Suppressor macrophage treated with lipopolysaccharide for 1 hour (primary cell): ENCODE data around the gene ASTN2.
A peak's percentile ranks its signal among the peaks of the same experiment; 100 is the strongest.
"Not testable (repeated sequence)": the region's sequence is repeated elsewhere in the genome, so short reads cannot be mapped to it uniquely, and the experiment has no call there.

Experiments used
- DNase-seq, 3 donors: peaks; one replicate each; pipeline ENCODE4 v3.0.0-alpha.2; 2020 to 2022

ASTN2 gene

DNA sequence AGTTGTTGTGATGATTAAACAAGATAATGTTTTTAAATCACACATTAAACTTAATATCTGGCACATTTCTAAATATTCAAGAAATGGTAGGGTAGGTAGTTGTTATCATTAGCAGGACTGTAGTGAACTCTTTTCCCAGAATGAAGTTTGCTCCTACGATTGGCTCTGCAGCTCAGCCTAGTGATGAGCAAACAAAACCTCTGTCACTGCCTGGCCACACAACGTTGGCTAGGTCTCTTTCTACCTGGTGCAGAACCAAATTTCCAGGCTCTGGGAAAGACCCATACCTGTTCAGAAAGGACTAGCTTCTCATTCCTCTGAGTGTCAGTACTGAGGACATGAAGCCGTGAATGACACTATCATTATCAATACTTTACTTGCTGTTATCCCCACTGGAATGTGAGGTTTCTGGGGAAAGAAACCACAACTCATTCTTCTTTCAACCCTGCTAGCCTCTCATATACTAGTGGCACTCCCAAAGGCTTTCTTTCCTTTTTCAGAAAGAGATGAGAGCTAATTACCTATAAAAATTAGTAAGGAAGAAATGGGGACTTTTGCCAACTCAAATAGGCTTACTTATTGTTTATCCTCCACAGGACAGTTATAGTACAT, 947.0 kb downstream of the ASTN2 start:
- DNase-seq = no peak

DNA sequence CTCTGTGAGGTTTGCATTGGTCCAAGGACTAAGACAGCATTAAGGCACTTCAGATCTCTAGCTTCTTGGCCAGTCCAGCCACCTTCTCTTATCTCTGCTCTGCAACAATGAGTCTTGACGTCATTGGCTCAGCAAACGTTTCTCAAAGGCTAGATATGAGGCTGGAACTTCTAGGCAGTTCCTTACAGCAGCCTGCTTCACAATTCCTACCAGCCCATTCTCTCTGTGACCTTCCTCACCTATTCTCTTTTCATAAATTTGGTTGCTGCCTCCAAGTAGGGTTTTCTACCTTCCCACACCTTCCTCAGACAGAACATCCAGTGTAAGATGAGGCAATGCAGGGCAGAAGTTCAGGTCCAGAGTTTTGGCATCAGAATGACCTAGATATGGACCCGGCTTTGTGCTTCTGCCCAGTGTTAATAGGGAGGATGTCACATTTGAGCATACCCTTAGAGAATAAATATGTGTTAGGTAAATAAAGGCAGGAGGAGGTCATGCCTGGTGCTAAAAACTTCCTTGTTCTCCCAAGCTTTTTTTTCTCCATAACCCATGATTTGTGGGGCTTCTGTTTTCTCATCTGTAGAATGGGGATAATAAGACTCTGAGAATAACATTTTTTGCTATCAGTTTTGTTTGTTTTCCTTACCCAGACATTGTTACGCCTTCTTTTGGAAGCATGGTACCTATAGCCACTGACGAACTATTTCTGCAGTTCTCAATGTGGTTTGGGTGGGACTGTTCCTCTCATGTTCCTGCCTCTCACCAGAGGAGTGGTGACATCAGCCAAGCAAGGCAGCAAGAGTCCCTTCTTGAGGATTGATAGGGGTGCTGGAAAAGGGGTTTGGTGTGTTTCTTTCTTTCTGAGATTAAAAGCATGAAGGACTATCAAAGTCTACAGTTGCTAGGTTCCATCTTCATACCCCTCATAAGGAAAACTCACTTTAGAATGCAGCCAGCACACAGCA, 948.3 kb downstream of the ASTN2 start:
- DNase-seq = no peak

DNA sequence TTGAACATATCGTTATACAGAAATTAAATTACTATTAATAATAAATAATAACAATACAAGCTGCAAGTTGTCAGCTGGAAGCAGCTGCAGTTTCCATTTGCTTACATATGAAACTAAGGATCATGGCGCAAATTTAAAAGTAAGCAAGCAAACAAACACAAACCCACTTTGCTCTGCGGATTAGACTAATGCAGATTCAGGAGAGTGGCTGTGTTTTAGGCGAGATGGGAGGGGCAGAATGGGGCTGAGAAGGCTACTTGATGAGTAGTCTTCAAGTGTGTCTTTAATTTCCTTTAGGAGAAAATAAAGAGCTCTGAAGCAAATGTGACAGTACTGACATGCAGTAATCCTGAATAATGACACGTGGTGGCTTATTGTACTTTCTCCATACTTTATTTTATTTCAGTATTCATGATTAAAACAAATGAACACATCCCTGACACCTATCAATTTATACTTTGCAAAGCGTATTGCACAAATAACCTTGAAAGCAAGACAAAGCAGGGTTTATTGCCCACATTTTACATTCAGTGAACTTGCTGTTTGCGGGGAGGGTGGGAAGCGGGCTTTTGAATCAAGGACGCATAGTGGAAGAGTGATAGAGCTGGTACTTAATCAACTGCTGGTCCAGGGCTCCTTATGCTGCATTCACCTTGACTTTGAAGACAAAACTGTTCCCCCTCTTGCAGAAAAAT, 949.1 kb downstream of the ASTN2 start:
- DNase-seq = no peak

DNA sequence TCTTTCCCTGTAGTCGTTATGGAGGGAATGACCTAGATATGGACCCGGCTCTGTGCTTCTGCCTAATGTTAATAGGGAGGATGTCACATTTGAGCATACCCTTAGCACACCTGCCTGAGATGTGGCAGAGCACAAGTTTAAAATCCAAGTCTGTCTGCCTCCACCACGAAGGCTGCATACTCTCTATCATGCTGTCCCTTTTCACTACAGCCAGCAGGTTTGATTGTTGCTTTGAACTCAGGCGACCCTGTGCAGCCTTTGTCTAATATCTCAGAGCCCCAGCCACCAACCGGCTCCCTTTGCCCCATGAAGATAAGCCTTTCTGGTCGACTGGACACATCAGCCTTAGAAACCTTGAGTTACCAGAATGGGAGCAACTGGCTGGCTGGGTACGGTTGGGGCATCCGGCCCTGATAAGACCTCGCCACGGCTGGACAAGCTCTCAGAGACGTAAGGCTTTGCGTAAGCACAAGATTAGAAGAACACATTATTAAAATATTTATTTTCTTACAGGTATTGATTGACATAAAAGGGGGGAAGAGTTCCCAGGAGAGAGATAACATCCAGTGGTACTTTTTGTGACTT, 949.8 kb downstream of the ASTN2 start:
- DNase-seq = no peak

DNA sequence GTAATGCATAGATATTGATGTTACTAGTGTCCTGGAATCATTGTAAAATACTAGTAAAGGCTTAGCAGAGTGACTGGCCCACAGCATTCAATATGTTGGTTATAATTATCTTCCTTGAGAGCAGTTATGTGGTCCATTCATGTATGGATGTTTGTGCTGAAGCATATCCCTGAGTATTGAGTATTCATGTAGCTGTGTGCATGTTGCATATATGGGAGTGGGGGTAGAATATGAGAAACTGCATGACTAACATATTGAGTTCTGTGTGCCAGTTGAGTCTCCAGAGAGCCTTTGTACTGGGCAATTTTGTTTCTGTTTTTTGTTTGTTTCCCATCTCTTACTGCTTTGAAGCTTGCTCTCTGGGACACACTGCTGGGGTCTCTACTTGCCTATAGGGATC, 950.4 kb downstream of the ASTN2 start:
- no peak for DNase-seq

DNA sequence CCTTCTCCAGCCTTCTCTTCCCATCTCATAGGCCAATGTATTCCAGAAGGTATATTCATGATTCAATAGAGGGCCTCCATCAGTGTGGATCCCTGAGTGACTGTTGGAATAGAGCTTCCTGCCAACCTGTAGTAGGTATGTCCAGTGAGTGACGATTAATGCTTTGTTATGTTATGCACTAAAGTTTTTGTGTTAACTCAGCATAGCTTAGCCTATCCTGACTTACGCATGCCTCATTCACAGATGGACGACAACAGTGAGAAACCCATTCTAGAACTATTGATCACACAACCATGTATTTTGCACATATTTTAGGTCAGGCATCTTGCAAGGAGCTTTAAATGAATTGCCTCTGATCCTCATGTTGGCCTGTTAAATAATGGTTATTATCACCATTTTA, 953.2 kb downstream of the ASTN2 start:
- DNase-seq = no peak

DNA sequence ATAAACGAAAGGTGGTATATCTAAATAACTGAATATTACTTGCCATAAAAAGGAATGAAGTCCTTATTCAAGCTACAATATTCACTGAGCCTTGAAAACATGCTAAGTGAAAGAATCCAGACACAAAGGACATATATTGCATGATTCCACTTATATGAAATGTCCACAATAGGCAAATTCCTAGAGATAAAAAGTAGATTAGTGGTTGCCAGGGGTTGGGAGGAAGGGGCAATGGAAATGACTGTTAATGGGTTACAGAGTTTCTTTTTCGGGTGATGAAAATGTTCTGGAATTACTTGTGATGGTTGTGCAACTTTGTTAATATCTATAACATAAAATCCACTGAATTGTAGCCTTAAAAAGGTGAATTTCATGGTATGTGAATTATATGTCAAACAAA, 954.8 kb downstream of the ASTN2 start:
- no peak for DNase-seq

DNA sequence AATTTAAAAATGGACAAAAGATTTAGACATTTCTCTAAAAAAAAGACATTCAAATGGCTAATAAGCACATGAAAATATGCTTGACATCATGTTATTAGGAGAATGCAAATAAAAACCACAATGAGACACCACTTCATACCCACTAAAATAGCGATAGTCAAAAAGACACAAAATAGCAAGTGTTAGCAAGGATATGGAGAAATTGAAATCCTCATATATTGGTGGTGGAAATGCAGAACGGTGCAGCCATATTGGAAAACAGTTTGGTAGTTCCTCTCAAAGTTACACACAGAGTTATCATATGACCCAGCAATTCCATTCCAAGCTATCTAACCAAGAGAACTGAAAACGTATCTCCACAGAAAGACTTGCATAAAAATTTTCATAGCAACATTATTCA, 955.3 kb downstream of the ASTN2 start:
- no peak for DNase-seq

DNA sequence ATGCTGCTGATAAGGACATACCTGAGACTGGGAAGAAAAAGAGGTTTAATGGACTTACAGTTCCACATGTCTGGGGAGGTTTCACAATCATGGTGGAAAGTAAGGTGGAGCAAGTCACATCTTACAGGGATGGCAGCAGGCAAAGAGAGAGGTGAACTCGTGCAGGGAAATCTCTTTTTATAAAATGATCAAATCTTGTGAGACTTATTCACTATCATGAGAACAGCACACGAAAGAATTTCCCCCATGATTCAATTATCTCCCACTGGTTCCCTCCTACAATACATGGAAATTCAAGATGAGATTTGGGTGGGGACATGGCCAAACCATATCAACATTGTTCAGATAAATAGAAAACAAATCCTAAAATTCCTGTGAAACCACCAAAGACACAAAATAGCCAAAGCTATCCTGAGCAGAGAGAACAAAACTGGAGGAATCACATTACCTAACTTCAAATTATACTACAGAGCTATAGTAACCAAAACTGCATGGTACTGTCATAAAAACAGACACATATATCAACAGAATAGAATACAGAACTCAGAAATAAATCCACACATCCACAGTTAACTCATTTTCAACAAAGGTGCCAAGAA, 958.3 kb downstream of the ASTN2 start:
- no peak for DNase-seq

DNA sequence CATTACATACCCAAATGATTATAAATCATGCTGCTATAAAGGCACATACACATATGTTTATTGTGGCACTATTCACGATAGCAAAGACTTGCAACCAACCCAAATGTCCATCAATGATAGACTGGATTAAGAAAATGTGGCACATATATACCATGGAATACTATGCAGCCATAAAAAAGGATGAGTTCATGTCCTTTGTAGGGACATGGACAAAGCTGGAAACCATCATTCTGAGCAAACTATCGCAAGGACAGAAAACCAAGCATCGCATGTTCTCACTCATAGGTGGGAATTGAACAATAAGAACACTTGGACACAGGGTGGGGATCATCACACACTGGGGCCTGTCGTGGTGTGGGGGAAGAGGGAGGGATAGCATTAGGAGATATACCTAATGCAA, 960.3 kb downstream of the ASTN2 start:
- not testable (repeated sequence) for DNase-seq

DNA sequence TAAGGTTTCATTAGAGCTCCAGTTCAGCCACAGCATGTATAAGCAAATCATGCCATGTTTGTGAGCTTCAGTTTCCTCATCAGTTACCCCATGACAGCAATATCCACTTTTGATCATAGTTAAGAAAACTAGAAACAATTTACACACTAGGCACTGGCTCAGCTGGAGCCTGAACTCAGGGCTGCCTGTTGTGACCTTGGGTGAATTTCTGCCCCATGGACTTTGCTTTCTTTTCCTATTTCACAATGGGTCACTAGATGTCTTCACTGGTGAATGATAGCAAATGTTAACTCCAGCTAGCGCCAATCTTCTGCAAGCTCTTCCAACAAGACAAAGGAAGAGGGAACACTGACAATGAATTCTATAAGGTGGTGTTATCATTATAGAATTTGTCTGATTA, 961.1 kb downstream of the ASTN2 start:
- no peak for DNase-seq

DNA sequence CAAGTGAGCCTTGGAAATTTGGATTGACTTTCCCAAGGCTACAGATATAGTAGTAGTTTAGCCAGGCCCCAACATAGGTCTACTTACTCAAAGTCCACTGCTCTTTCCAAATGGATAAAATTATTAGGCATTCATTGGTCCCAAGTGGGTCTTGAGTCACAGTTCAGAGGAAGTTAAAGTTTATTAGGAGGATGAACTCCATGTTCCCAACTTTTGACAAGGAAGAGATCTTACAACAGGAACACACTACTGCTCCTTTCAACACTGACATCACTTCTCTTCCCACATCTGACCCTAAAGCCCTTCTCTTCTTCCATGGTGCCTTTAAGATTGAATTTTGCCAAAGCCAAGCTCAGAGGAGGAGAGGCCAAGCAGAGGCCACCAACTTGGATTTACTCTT, 962.2 kb downstream of the ASTN2 start:
- peak in 1 of 3 donors; percentile 7 for DNase-seq

DNA sequence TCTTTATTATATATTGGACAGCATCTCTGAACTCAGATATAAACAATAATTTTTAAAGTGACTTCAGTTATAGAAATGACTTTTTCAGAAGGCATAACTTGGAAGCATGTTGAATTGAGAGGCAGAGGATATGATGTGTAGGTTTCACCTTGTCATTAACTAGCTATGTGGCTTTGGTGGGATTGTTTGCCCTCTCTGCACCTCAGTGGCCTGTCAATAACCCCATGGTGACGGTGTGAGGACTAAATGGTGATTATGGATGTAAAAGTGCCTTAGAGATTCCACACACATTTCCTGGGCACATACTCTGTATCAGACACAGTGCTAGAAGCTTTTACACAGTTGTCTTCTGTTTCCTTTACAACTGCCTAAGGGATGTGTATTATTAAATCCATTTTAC, 962.6 kb downstream of the ASTN2 start:
- DNase-seq = no peak

DNA sequence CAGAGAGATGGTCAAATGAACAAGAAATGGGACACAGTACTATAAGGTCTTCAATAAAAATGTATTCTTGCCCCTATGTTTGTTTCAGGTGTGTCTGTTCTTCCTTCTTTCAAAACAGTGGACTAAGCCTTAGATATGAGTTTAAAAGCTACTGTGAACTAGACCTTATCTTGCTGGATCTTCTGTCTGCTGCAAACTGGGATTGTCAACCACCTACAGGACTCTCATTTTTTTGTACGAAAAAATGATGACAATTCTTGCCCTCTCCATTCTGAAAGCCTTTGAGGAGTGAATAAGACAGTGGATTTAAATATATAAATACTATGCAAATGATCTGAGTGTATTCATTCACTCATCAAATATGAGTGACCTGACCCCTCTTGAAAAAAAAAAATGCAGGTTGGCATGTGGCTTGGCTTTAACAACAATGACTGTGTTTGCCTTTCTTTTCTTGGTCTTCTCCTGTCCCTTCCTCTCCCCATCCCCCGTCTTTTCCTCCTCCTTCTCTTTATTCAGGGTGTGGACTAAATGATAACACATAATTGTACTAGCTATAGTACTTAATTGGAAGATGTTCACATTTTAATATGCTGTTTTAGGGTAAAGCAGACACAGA, 963.2 kb downstream of the ASTN2 start:
- no peak for DNase-seq

DNA sequence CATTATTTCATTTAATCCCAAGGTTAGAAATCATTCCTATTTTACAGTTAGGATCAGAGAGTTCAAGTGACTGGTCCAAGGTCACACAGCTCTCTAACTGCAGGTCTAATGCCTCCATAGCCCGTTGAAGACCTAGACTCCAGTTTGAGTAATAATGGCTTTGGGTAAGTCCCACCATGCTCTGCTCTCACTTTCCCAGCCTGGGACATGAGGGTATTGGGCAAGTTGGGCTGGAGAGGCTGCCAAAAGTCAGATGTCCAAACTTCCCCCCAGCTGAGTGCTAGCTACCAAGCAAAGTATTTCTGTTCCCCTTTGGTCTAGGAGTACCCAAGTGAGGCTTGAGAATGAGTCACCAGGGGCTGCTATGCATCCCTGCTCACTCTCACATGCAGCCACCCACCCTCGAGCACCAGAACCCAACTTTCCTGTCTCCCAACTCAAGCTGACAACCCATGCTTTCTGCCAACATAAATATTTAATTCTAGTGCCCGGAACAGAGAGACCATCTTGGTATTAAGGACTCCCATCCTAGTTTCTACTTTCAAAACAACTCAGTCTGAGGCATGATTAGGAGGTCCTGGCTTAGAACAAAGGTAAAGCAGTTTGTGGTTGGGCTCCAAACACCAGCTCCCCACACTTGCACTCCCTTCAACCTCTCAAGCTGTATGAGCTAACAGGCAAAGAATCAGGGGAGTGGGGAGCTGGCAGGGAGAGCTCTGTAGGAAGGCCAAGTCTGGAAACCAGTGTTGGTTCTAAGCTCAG, 964.3 kb downstream of the ASTN2 start:
- peak; percentile 92 to 95 (median 95) for DNase-seq

DNA sequence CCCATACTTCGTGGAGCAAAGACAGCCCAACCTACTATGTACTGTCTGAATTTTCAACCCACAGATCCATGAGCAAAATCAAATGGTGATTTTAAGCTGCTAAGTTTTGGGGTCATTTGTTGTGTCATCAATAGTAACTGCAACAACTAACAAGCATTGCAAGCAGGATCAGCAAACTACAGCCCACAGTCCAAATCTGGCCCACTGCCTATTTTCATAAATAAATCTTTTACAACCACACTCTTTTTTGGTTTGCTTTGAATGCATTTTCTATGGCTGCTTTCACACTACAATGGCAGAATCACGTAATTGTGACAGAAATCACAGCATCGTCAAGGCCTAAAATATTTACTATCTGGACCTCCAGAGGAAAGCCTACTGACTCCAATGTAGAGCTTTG, 964.9 kb downstream of the ASTN2 start:
- no peak for DNase-seq

DNA sequence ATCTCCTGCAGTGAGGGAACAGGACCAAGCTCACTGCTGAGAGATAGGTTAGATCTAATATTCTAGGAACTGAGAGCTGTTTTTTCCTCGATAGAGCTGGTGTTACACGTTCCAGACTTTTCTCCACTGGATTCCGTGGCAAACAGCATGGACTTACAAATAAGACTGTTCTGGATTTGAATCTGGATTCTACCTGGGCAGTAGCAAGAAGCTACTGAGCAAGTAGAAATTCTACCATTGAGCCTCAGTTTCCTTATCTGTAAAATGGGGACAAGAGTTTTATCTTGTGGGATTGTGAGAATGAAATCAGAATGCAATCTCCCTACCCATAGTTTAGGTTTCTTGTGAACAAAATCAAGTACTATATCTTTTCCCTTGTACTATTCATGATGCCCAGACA, 966.4 kb downstream of the ASTN2 start:
- DNase-seq = no peak

DNA sequence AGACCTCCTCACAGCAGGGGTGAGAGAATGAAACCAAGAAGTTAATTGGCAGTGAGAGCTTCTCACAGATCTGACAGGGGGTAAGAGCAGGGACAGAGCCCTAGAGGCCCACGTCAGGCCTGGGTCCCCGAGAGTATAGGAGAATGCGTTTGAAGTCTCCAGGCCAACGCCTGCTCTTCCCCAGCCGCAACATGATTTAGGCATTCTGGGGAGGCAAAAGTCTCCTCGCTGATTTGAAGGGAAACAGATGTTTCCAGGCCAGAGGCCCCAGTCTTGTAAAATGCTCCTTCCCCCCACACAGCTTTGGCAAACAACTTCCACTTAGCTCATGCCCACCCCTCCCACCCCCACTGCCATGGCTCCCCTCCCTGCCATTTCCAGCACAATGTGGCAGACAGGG, 966.9 kb downstream of the ASTN2 start:
- DNase-seq = no peak

DNA sequence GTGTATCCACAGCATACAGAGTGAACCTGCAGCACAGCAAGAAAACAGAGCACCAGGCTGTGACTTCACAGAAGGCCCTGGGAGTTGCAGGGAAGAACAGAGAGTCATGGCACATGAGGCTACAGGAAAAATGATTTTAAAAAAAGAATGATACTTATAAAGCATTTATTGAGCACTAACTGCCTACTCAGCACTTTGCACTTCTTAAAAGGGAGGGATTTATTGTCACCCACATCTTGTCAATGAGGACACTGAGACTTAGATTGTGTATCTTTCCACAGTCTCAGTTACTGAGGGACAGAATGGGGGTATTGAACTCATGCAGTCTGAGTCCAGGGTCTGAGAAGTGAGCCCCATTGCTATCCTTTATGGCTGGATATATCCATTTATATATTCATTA, 972.3 kb downstream of the ASTN2 start:
- DNase-seq = no peak

DNA sequence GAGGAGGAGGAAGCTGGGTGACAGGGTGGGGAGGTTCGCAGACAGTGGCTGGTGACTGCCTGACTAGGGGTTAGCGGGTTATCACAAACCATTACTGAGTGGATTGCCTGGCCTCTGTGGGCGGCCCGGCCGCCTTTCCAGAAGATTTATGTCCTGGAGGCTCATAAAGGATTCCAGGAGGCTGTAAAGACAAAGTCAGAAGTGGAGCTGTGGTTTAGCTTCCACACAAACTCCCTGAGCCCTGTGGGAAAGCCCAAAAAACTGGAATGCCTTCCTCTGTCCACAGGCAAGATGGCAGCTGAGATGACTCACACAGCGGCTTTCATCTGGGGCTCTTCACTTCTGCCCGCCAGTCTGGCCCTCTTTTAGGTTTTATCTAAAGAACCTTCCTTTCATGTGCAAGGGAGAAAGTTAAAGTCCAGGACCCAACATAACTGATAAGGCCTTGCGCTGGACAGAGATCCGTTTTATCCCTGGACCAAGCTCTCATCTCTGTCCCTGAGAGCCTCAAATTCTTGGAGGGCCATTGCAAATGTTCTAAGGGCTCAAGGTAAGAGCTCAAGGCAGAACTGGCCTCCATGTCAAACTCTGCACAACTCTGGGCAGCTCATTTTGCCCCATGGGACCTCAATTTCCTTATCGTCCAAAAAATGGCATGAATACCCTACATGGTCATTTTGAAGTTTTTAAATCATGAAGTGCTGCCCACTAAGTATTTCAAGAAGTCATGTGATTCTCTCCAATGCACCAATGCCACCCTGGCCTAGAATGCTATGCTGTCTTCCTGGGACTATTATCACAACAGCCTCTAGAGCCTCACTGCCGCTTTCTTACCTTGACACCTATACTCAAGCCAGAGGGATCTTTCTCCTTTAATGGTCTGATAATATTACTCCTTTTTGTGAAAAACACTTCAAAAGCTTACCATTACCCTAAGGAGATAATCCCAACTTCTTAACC, 977.2 kb downstream of the ASTN2 start:
- DNase-seq = no peak

DNA sequence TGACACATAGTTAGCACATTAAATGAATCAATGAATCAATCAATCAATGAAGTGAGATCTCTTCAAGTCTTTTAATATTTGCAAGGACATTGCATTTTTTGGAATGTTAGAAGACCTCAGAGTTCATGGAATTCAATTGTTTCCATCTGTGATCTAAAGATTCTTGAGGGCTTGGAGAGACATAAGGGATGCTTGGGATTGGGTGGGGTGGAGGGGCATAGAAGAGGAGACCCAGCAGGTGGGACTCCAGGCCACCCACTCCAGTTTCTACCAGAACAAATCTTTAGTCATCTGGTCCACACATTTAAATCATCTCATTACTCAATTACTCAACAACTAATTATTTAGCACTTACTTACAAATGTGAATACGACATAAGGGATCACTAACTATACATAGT, 978.7 kb downstream of the ASTN2 start:
- DNase-seq = no peak
